Ascending aorta (tissue), 2 donors: ENCODE results near the gene ATG4A. TPM values are rescaled to one million over a fixed set of nuclear protein-coding genes. Genes with fewer than 3 reads are reported as not detected.

Source experiments
- DNase-seq, 2 donors: peaks; one replicate each; pipeline ENCODE4 v3.0.0-alpha.2; 2019; ENCODE audit warnings: low spot score in 2 of 2
- H3K27ac ChIP-seq, 2 donors: fragments of 200-600 bp; sonication (generic); one replicate each; pipeline ENCODE4 v1.5.1; 2016 to 2017; ENCODE audit warnings: mild to moderate bottlenecking in 1 of 2
- H3K27me3 ChIP-seq: fragments of 200-600 bp; sonication (generic); one replicate; pipeline ENCODE4 v1.5.1; 2017
- H3K36me3 ChIP-seq, 2 donors: fragments of 200-600 bp; sonication (generic); one replicate each; pipeline ENCODE4 v1.5.1; 2016
- H3K4me1 ChIP-seq, 2 donors: fragments of 200-600 bp; sonication (generic); one replicate each; pipeline ENCODE4 v1.5.1; 2016 to 2017; ENCODE audit warnings: mild to moderate bottlenecking in 1 of 2
- H3K4me3 ChIP-seq, 2 donors: fragments of 200-600 bp; sonication (generic); one replicate each; pipeline ENCODE4 v1.5.1; 2016 to 2017; ENCODE audit warnings: mild to moderate bottlenecking in 1 of 2
- H3K9me3 ChIP-seq, 2 donors: fragments of 200-600 bp; sonication (generic); one replicate each; pipeline ENCODE4 v1.5.1; 2016
- CTCF ChIP-seq, 3 experiments: fragments of 200-600 bp in 2 of 3; fragments of 450-650 bp in 1 of 3; sonication (generic) in 2 of 3; IDR thresholded peaks; one replicate each; pipeline ENCODE4 v1.5.1; 2016 to 2019; ENCODE audit warnings: antibody characterized with exemption in 3 of 3, mild to moderate bottlenecking in 1 of 3, moderate library complexity in 1 of 3
- intact Hi-C: fragments of 100-400 bp; cut with DNase I; formaldehyde crosslinking; loops from one replicate; pipeline ENCODE4 v1.15.1; 2023
- total RNA-seq: library from RNA; depleted of rRNA; stranded (reverse); fragments of >200 nt; gene quantifications from one replicate; pipeline ENCODE4 v1.1.0, GENCODE V29; 2016

Gene ATG4A
- total RNA-seq, 1 donor from 2014 or later = 15.0 TPM

- H3K27me3 ChIP-seq = no peaks in the 10 kb centered on the region
- H3K4me3 ChIP-seq = no peak overlapping the region
- intact Hi-C loops = no loop called here
- H3K9me3 ChIP-seq = no peaks in the 10 kb centered on the region
- DNase-seq = no peak
- H3K4me1 ChIP-seq = no peaks in the 10 kb centered on the region
- no peak for TF ChIP-seq CTCF (IDR thresholded peaks at IDR 0.05)
- H3K36me3 ChIP-seq = no peaks in the 10 kb centered on the region
- H3K27ac ChIP-seq = no peak overlapping the region
Observed at GRCh38 chrX:108122748-108123147, 31.2 kb downstream of the ATG4A start.

- no peak for DNase-seq
- Histone ChIP-seq H3K27ac (no peak overlapping the region), H3K4me3 (no peak overlapping the region), H3K9me3 (no peaks in the 10 kb centered on the region), H3K27me3 (no peaks in the 10 kb centered on the region), H3K4me1 (no peaks in the 10 kb centered on the region), H3K36me3 (no peaks in the 10 kb centered on the region)
- intact Hi-C loops = no loop called here
- no peak for TF ChIP-seq CTCF (IDR thresholded peaks at IDR 0.05)
Observed at GRCh38 chrX:108123591-108124366, 32.2 kb downstream of the ATG4A start.

GRCh38 chrX:108126661-108127060 lies 35.1 kb downstream of the ATG4A start:
- no peaks in the 10 kb centered on the region for H3K4me1 ChIP-seq
- intact Hi-C loops = no loop called here
- no peak for DNase-seq
- H3K27me3 ChIP-seq = no peaks in the 10 kb centered on the region
- no peak overlapping the region for H3K4me3 ChIP-seq
- H3K9me3 ChIP-seq = no peaks in the 10 kb centered on the region
- no peaks in the 10 kb centered on the region for H3K36me3 ChIP-seq
- no peak for TF ChIP-seq CTCF (IDR thresholded peaks at IDR 0.05)
- H3K27ac ChIP-seq = no peak overlapping the region

- H3K27ac ChIP-seq = no peak overlapping the region
- DNase-seq = no peak
- TF ChIP-seq CTCF (IDR thresholded peaks at IDR 0.05) = no peak
- intact Hi-C loops = no loop called here
- H3K4me3 ChIP-seq = no peak overlapping the region
- H3K36me3 ChIP-seq = no peaks in the 10 kb centered on the region
- H3K9me3 ChIP-seq = no peaks in the 10 kb centered on the region
- H3K4me1 ChIP-seq = no peaks in the 10 kb centered on the region
- no peaks in the 10 kb centered on the region for H3K27me3 ChIP-seq
Observed at GRCh38 chrX:108127152-108127551, 35.6 kb downstream of the ATG4A start.

GRCh38 chrX:108130889-108131288 lies 39.3 kb downstream of the ATG4A start:
- DNase-seq = no peak
- intact Hi-C loops = no loop called here
- H3K4me1 ChIP-seq = no peaks in the 10 kb centered on the region
- H3K27ac ChIP-seq = no peak overlapping the region
- TF ChIP-seq CTCF (IDR thresholded peaks at IDR 0.05) = no peak
- H3K27me3 ChIP-seq = no peaks in the 10 kb centered on the region
- H3K4me3 ChIP-seq = no peak overlapping the region
- H3K36me3 ChIP-seq = no peaks in the 10 kb centered on the region
- no peaks in the 10 kb centered on the region for H3K9me3 ChIP-seq
